ENCODE results near the gene AKTIP. TPM values are rescaled to one million over a fixed set of nuclear protein-coding genes. Genes with fewer than 3 reads are reported as not detected.

The AKTIP gene
- total RNA-seq = 12.0 and 17.5 TPM in 2 replicates

GRCh38 chr16:53502331-53503269, at the start of gene AKTIP:
TSS of gene AKTIP (minus strand) at chr16:53503209. CDS start at chr16:53500259, 2,950 bp downstream.

Other genes with a start within 250 kb of the AKTIP start
- gene RBL2, start 68.7 kb downstream of the AKTIP start, total RNA-seq = 36.0 and 37.8 TPM in 2 replicates
- gene RPGRIP1L, start 200.7 kb upstream of the AKTIP start, total RNA-seq = 7.4 and 7.5 TPM in 2 replicates
- gene FTO, start 200.9 kb upstream of the AKTIP start, total RNA-seq = 74.4 and 81.3 TPM in 2 replicates

All from bronchial smooth muscle cell (primary cell).